Measurements from ENCODE around the gene IGSF3.

DNA sequence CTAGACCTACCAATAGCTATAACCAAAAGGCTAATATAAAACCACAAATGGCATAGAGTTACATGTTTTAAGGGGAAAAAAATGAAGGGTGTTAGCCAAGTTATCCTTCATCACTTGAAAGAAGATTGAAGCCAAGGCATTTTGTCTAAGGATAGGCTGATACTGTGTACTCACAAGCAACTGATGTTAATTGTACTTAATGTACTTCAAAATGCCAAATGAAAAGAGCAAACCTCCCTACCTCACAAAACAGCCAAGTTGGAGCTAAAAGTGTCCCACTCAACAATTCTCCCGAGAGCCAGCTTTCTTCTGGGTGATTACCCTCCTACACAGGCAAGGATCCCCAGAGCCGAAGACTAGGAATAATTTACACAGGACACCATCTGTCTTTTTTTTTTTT is 4.4 kb upstream of the IGSF3 start:
- no peak for TF ChIP-seq POLR2AphosphoS5 (IDR thresholded peaks at IDR 0.05; ENCODE audit: low read depth)
- TF ChIP-seq CTCF (IDR thresholded peaks at IDR 0.05; ENCODE audit: insufficient read depth, low read length): no peak
